ENCODE results near the gene SETDB2. TPM values are rescaled to one million over a fixed set of nuclear protein-coding genes. Genes with fewer than 3 reads are reported as not detected.

Gene SETDB2
- total and polyA plus RNA-seq, 2 of the 4 experiments (the other 2 are of a cell fraction) = 4.3 to 5.7 TPM

DNA sequence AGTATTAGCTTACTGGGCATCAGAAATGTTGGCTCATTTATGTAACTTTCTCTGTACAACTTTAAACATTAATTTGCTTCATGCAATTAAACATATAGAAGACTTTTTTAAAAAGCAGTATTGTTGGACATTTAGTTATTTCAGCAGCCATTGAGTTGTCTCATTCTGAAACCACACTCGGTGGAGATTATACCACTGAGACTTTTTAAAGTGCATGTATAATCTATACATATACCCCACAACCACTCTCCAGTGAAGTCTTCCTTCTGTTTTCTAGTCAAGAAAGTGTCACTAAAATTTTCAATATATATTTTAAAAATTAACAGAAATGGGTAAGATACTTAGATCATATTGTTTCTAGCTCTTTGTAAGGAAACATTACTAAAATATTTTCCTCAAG lies 15.5 kb downstream of the SETDB2 start:
- Histone ChIP-seq H2BK15ac (ENCODE audit: low read depth, low read length) (no peak overlapping the region), H3K9me3 (ENCODE audit: control insufficient read depth, insufficient read depth, low read length) (peaks cover 14% of the 10 kb centered on the region), H2AK9ac (replicated peaks; ENCODE audit: low read depth, low read length, poor library complexity) (no peak overlapping the region), H2BK120ac (ENCODE audit: low read depth, low read length) (no peak overlapping the region), H3K9me1 (ENCODE audit: insufficient read depth, low read length) (peaks cover 6% of the 10 kb centered on the region), H2BK5ac (ENCODE audit: low read depth, low read length, poor library complexity, severe bottlenecking) (no peak overlapping the region), H4K20me1 (ENCODE audit: insufficient read depth, low read length) (no peaks in the 10 kb centered on the region), H4K91ac (ENCODE audit: insufficient read depth, low read depth, low read length) (no peak overlapping the region), H2AFZ (replicated peaks; ENCODE audit: low read length, poor library complexity) (no peak overlapping the region), H3K14ac (replicated peaks; ENCODE audit: low read depth, low read length) (no peak overlapping the region), H3K4me2 (ENCODE audit: low read depth, low read length) (no peak overlapping the region), H3K79me1 (ENCODE audit: low read depth in 1 of 2, low read length in 2 of 2) (peaks cover 6 to 22% of the 10 kb centered on the region in 2 experiments), H3K9ac (ENCODE audit: low read depth, low read length) (no peak overlapping the region), H2BK20ac (ENCODE audit: low read depth, low read length) (no peak overlapping the region), H4K8ac (ENCODE audit: low read depth in 2 of 2, low read length in 2 of 2) (no peak overlapping the region), H3K36me3 (ENCODE audit: control insufficient read depth, insufficient read depth, low read length) (peaks cover 21% of the 10 kb centered on the region), H3K56ac (ENCODE audit: extremely low read depth, insufficient read depth, low read length) (no peak overlapping the region), H3K4me3 (ENCODE audit: insufficient read depth, low read depth, low read length) (no peak overlapping the region), H4K5ac (ENCODE audit: low read depth, low read length) (no peak overlapping the region), H3K4ac (ENCODE audit: low read depth, low read length) (no peak overlapping the region), H3K18ac (ENCODE audit: low read depth, low read length) (no peak overlapping the region), H3K27ac (ENCODE audit: insufficient read depth, low read length) (no peak overlapping the region), H2AK5ac (ENCODE audit: low read depth, low read length) (no peak overlapping the region), H3K4me1 (ENCODE audit: control insufficient read depth, insufficient read depth, low read length) (peaks cover 10% of the 10 kb centered on the region), H3K27me3 (ENCODE audit: control insufficient read depth, insufficient read depth, low read length) (no peaks in the 10 kb centered on the region), H3K23ac (ENCODE audit: low read depth, low read length) (no peak overlapping the region)
- POLR2A ChIA-PET (ENCODE audit: unreplicated experiment) = no interaction called here
- BruUV-seq (replicated peaks) = no TSS peak
- no peak for TF ChIP-seq MXI1 (IDR thresholded peaks at IDR 0.05; ENCODE audit: borderline replicate concordance, low read depth, low read length)
- TF ChIP-seq, protein P1, sequence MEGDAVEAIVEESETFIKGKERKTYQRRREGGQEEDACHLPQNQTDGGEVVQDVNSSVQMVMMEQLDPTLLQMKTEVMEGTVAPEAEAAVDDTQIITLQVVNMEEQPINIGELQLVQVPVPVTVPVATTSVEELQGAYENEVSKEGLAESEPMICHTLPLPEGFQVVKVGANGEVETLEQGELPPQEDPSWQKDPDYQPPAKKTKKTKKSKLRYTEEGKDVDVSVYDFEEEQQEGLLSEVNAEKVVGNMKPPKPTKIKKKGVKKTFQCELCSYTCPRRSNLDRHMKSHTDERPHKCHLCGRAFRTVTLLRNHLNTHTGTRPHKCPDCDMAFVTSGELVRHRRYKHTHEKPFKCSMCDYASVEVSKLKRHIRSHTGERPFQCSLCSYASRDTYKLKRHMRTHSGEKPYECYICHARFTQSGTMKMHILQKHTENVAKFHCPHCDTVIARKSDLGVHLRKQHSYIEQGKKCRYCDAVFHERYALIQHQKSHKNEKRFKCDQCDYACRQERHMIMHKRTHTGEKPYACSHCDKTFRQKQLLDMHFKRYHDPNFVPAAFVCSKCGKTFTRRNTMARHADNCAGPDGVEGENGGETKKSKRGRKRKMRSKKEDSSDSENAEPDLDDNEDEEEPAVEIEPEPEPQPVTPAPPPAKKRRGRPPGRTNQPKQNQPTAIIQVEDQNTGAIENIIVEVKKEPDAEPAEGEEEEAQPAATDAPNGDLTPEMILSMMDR (conservative IDR thresholded peaks at IDR 0.05; ENCODE audit: low read depth, low read length) = no peak
- no peak for TF ChIP-seq NFE2L2 (IDR thresholded peaks at IDR 0.05; ENCODE audit: low read depth, low read length)
- no peak for TF ChIP-seq CEBPB (IDR thresholded peaks at IDR 0.05; ENCODE audit: low read depth, low read length)
- TF ChIP-seq BHLHE40 (IDR thresholded peaks at IDR 0.05; ENCODE audit: low read depth, low read length) = no peak
- no peak for TF ChIP-seq MAZ (IDR thresholded peaks at IDR 0.05; ENCODE audit: borderline replicate concordance, low read depth, low read length)
- no peak for TF ChIP-seq MAFK (IDR thresholded peaks at IDR 0.05; ENCODE audit: low read depth, low read length)
- no peak for TF ChIP-seq RAD21 (IDR thresholded peaks at IDR 0.05; ENCODE audit: low read length)
- TF ChIP-seq CHD1 (IDR thresholded peaks at IDR 0.05; ENCODE audit: low read depth, low read length) = no peak
- TF ChIP-seq SMC3 (IDR thresholded peaks at IDR 0.05; ENCODE audit: low read depth, low read length) = no peak
- TF ChIP-seq, protein P2, sequence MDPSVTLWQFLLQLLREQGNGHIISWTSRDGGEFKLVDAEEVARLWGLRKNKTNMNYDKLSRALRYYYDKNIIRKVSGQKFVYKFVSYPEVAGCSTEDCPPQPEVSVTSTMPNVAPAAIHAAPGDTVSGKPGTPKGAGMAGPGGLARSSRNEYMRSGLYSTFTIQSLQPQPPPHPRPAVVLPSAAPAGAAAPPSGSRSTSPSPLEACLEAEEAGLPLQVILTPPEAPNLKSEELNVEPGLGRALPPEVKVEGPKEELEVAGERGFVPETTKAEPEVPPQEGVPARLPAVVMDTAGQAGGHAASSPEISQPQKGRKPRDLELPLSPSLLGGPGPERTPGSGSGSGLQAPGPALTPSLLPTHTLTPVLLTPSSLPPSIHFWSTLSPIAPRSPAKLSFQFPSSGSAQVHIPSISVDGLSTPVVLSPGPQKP (IDR thresholded peaks at IDR 0.05; ENCODE audit: borderline replicate concordance, low read depth, low read length) = no peak
- TF ChIP-seq RCOR1 (IDR thresholded peaks at IDR 0.05; ENCODE audit: insufficient replicate concordance, low read length) = no peak
- TF ChIP-seq, protein P3, sequence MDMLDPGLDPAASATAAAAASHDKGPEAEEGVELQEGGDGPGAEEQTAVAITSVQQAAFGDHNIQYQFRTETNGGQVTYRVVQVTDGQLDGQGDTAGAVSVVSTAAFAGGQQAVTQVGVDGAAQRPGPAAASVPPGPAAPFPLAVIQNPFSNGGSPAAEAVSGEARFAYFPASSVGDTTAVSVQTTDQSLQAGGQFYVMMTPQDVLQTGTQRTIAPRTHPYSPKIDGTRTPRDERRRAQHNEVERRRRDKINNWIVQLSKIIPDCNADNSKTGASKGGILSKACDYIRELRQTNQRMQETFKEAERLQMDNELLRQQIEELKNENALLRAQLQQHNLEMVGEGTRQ (IDR thresholded peaks at IDR 0.05; ENCODE audit: low read depth, low read length) = no peak
- no peak for TF ChIP-seq FOS (IDR thresholded peaks at IDR 0.05; ENCODE audit: low read depth, low read length)
- DNase-seq (no peak), ATAC-seq (ENCODE audit: low read depth) (no peak)
- in situ Hi-C loops (cut with MboI; ENCODE audit: low sequenced_read_pairs) (no loop called here), dilution Hi-C loops (cut with HindIII; ENCODE audit: low sequenced_read_pairs, unreplicated experiment) (no loop called here), intact Hi-C loops (cut with micrococcal nuclease) (no loop called here)
- CTCF ChIA-PET = no interaction called here
- WGBS, 2 experiments (ENCODE audit: extremely low coverage in 2 of 2, insufficient read length in 1 of 2) = no CpG with 5 or more reads among the region's 1 CpG

Data from IMR-90 (cell line).